ENCODE data around the gene GORASP1.

GORASP1 gene

DNA sequence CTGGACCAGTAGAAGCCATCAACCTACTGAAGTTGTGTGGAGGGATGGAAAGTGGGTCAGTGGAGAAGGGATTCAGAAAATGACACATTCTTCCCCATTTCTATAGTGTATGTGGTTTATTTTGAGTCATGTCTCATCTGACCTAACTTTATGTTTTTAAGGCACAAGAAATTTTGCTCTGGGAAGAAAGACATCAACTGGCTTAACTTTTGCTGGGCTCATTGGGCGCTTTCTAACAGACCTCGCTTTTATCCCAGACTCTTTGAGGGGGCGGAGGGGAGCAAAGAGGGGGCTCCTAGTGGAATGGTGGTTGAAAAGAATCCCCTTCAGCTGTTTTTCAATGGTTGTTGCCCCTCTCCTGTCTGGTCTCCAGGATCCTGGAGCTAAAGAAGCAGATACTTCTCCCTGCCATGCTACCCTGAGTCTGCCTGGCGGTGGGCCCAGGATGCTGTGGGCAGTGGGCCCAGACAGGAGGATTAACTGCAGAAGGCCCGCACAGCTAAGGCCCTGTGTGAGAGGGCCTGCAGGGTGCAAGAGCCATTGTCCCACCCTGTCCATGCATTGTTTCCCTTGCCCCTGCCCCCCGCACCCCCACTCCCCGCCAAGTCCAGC, 31.5 kb upstream of the GORASP1 start:
- no peak for TF ChIP-seq ZFX (IDR thresholded peaks at IDR 0.05)
- TF ChIP-seq, protein P1, sequence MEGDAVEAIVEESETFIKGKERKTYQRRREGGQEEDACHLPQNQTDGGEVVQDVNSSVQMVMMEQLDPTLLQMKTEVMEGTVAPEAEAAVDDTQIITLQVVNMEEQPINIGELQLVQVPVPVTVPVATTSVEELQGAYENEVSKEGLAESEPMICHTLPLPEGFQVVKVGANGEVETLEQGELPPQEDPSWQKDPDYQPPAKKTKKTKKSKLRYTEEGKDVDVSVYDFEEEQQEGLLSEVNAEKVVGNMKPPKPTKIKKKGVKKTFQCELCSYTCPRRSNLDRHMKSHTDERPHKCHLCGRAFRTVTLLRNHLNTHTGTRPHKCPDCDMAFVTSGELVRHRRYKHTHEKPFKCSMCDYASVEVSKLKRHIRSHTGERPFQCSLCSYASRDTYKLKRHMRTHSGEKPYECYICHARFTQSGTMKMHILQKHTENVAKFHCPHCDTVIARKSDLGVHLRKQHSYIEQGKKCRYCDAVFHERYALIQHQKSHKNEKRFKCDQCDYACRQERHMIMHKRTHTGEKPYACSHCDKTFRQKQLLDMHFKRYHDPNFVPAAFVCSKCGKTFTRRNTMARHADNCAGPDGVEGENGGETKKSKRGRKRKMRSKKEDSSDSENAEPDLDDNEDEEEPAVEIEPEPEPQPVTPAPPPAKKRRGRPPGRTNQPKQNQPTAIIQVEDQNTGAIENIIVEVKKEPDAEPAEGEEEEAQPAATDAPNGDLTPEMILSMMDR (conservative IDR thresholded peaks at IDR 0.05), result no peak
- H3K27ac ChIP-seq, result no peak overlapping the region

DNA sequence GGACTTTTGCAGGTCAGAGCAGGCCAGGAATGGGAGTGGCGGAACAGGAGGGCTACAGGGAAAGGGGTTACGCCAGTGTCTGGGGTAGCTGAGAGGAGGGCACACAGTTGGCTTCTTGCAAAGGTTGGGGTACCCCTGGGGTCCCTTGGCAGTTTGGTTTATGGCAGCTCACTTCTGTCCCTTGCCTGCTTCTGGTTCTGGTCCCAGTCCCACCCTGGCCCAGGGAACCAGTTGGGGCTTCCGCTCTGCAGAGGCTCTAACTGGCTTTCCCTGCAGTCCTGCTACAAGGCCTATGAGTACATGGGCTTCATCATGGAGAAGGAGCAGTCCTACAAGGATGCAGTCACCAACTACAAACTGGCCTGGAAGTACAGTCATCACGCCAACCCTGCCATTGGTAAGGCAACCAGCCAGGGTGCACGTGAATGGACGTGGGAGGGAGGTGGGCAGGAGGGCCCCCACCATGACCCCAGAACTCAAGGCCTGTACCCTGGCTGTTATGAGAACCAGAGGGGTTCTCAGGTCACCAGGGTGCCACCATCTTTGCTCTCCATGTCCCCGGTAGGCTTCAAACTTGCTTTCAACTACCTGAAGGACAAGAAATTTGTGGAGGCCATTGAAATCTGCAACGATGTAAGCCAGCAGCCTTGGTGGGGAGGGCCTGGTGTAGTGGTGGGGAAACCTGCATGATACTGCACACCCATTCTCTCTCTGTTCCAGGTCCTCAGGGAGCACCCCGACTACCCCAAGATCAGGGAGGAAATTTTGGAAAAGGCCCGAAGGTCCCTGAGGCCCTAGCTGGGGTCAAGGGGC, 30.8 kb upstream of the GORASP1 start:
- TF ChIP-seq, protein P1 (conservative IDR thresholded peaks at IDR 0.05), result no peak
- no peak for TF ChIP-seq ZFX (IDR thresholded peaks at IDR 0.05)
- no peak overlapping the region for H3K27ac ChIP-seq

DNA sequence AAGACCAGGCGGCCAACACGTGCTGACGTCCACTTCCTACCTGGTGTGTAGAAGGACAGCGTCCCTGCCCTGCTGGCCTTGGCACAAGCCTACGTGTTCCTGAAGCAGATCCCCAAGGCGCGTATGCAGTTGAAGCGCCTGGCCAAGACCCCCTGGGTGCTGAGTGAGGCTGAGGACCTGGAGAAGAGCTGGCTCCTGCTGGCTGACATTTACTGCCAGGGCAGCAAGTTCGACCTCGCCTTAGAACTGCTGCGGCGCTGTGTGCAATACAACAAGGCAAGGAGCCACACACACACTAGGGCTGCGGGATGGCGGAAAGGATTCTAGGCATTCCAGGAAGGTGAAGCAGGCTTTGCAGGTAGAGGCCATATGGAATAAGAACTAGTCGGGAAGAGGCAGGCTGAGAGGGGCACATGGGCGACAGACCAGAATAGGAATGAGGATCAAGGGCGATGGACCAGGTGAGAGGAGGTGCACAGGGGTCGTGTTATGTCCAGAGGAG, 30.1 kb upstream of the GORASP1 start:
- H3K27ac ChIP-seq, result no peak overlapping the region
- no peak for TF ChIP-seq ZFX (IDR thresholded peaks at IDR 0.05)
- TF ChIP-seq, protein P1 (conservative IDR thresholded peaks at IDR 0.05), result no peak

DNA sequence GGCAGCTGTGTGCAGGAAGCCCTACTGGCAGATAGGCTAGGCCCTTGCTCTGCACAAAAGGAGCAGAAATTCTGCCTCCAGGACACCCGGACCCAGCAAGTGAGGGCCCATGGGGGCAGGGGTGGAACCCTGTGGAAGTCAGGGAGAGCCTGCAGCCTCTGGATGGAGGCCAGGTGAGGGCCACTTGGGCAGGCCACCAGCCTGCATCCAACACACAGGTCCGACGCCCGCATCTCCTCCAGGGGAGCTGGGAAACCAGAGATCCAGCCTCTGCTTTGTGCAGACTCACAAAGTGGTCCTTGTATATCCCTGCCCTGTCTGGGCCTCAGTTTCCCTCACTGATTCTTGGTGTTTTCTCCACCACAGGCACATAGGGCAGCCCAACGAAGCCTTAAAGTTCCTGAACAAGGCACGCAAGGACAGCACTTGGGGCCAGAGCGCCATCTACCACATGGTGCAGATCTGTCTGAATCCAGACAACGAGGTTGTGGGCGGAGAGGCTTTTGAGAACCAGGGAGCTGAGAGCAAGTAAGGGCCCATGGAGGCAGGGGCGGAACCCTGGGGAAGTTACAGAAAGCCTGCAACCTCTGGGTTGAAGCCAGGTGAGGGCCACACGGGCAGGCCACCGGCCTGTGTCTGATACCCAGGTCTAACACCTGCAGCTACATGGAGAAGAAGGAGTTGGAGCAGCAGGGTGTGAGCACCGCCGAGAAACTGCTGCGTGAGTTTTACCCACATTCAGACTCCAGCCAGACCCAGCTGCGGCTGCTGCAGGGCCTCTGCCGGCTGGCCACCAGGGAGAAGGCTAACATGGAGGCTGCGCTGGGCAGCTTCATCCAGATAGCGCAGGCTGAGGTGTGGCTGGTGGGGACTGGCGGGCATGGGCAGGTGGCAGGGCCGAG, 29.4 kb upstream of the GORASP1 start:
- TF ChIP-seq ZFX (IDR thresholded peaks at IDR 0.05), result no peak
- TF ChIP-seq, protein P1 (conservative IDR thresholded peaks at IDR 0.05), result no peak
- no peak overlapping the region for H3K27ac ChIP-seq

DNA sequence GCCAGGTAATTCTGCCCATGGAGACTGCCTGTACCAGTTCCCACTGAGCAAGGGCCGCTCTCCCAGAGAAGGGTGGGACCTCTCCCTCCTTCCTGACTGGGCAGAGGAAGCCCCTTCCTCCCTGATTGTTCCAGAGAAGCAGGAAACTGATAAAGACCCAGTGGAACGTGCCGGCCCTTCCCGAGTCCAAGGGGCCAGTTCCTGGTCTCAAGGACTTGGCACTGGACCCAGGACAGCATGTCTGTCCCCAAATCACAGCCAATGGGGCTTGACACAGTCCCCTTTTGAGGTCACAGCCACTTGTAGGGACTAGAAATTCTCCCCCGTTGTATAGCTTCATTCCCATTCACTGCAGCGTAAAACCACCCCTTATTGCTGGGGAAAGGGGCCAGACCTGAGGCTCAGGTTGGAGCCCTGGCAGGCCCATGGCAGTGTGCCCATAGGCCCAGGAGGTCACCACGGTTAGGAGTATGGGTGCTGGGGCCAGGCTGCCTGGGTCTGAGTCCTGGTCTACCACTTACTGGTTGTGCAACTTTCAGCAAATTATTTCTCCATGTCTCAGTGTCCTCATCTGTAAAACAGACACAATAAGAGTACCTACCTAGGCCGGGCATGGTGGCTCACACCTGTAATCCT, 27.9 kb upstream of the GORASP1 start:
- TF ChIP-seq, protein P1 (conservative IDR thresholded peaks at IDR 0.05), result no peak
- no peak for TF ChIP-seq ZFX (IDR thresholded peaks at IDR 0.05)

DNA sequence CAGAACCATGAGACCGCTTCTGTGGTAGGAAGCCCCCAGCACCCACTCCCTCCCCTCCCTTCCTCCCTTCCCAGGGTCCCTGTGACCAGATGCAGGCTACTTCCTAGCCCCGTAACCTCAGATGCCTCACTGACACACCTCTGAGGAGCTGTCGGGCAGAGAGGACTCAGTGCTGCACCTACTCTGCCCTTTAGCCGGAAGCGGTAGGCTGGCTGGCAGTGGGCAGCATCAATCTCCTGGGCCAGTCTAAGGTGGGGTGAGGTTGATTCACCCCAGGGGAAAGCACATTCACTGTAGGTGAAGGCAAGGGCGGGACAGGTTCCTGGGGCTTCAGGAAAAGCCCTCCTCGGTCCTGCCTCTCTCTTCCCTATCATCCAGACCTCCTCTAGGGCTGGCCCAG, 26.9 kb upstream of the GORASP1 start:
- no peak overlapping the region for H3K27ac ChIP-seq
- TF ChIP-seq ZFX (IDR thresholded peaks at IDR 0.05), result no peak
- TF ChIP-seq, protein P1 (conservative IDR thresholded peaks at IDR 0.05), result no peak

More for the DNA sequence above, 27.9 kb upstream of the GORASP1 start:
- H3K27ac ChIP-seq, result no peak overlapping the region

Measured in C4-2B (cell line).